Breast epithelium (tissue), 3 donors: ENCODE data around the gene SLC6A9.

ENCODE experiments used
- POLR2A ChIP-seq: fragments of 450-650 bp; IDR thresholded peaks from one replicate; pipeline ENCODE4 v1.6.1; 2016; ENCODE audit warnings: antibody characterized with exemption, mild to moderate bottlenecking, moderate library complexity
- POLR2AphosphoS5 ChIP-seq, 3 donors: sonication (generic); formaldehyde crosslinking; IDR thresholded peaks; one replicate each; pipeline ENCODE4 v1.6.1; 2017; ENCODE audit warnings: antibody characterized with exemption in 3 of 3
- TF ChIP-seq, protein P1 (sequence below), 3 donors: fragments of 450-650 bp; IDR thresholded peaks; one replicate each; pipeline ENCODE4 v1.5.1; 2016 to 2017; ENCODE audit warnings: antibody characterized with exemption in 3 of 3, mild to moderate bottlenecking in 3 of 3, moderate library complexity in 3 of 3

- TF ChIP-seq, protein P1, sequence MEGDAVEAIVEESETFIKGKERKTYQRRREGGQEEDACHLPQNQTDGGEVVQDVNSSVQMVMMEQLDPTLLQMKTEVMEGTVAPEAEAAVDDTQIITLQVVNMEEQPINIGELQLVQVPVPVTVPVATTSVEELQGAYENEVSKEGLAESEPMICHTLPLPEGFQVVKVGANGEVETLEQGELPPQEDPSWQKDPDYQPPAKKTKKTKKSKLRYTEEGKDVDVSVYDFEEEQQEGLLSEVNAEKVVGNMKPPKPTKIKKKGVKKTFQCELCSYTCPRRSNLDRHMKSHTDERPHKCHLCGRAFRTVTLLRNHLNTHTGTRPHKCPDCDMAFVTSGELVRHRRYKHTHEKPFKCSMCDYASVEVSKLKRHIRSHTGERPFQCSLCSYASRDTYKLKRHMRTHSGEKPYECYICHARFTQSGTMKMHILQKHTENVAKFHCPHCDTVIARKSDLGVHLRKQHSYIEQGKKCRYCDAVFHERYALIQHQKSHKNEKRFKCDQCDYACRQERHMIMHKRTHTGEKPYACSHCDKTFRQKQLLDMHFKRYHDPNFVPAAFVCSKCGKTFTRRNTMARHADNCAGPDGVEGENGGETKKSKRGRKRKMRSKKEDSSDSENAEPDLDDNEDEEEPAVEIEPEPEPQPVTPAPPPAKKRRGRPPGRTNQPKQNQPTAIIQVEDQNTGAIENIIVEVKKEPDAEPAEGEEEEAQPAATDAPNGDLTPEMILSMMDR (IDR thresholded peaks at IDR 0.05), result no peak
- TF ChIP-seq POLR2AphosphoS5 (IDR thresholded peaks at IDR 0.05), result no peak
- TF ChIP-seq POLR2A, result no peak
These were observed 68.9 kb downstream of the SLC6A9 start for GRCh38 chr1:43962324-43962723.
